Amygdala (tissue), 56 donors: ENCODE measurements around the gene APEX1.
"Not testable (repeated sequence)": the region's sequence is repeated elsewhere in the genome, so short reads cannot be mapped to it uniquely, and the experiment has no call there.

Source experiments
- DNase-seq, 56 donors: peaks; one replicate each; lab custom pipeline; 2025; lab: John Stamatoyannopoulos, UW

Gene APEX1

DNA sequence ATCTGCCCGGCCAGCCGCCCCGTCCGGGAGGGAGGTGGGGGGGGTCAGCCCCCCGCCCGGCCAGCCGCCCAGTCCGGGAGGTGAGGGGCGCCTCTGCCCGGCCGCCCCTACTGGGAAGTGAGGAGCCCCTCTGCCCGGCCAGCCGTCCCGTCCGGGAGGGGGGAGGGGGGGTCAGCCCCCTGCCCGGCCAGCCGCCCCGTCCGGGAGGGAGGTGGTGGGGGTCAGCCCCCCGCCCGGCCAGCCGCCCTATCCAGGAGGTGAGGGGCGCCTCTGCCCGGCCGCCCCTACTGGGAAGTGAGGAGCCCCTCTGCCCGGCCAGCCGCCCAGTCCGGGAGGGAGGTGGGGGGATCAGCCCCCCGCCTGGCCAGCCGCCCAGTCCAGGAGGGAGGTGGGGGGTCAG is 51.2 kb downstream of the APEX1 start:
- DNase-seq: not testable (repeated sequence)

DNA sequence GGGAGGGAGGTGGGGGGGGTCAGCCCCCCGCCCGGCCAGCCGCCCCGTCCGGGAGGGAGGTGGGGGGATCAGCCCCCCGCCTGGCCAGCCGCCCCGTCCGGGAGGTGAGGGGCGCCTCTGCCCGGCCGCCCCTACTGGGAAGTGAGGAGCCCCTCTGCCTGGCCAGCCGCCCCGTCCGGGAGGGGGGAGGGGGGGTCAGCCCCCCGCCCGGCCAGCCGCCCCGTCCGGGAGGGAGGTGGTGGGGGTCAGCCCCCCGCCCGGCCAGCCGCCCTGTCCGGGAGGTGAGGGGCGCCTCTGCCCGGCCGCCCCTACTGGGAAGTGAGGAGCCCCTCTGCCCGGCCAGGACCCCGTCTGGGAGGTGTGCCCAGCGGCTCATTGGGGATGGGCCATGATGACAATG is 51.7 kb downstream of the APEX1 start:
- not testable (repeated sequence) for DNase-seq
